Adipose tissue (tissue), 3 donors: Measurements from ENCODE around the gene MAP3K2. TPM values are rescaled to one million over a fixed set of nuclear protein-coding genes. Genes with fewer than 3 reads are reported as not detected.

Experiments used
- H3K27ac ChIP-seq: one replicate; pipeline ENCODE4 v1.5.1; 2013; ENCODE audit warnings: low read depth, low read length
- WGBS, 3 donors: extraction: QIAGEN DNeasy Blood & Tissue Kit; methylation state at CpG; one replicate each; pipeline ENCODE4 v1.1.7; 2013; 5-methylcytosine and 5-hydroxymethylcytosine counted together
- polyA plus RNA-seq, 3 donors: library from polyadenylated mRNA; stranded (reverse); fragments of 200-250 nt; gene quantifications; one replicate each; pipeline ENCODE4 v1.2.3, GENCODE V29; 2013
- donor health status: healthy with polysubstance abuse.
- donor health status: Bipolar disorder and iron deficiency.
- donor health status: healthy.

Gene MAP3K2
- polyA plus RNA-seq, 3 donors, result 4.0 to 8.7 (median 8.3) TPM

GRCh38 chr2:127278959-127279358, 108.8 kb downstream of the MAP3K2 start:
- H3K27ac ChIP-seq, result no peak overlapping the region
- WGBS, 3 donors, result 77 to 86% (median 83%) methylated on average over 3 of the region's 3 CpGs

GRCh38 chr2:127277028-127277427, 110.7 kb downstream of the MAP3K2 start:
- 96 to 98% (median 96%) methylated on average over 2 of the region's 2 CpGs for WGBS, 3 donors
- no peak overlapping the region for H3K27ac ChIP-seq

- 87 to 93% (median 93%) methylated on average over 9 of the region's 9 CpGs for WGBS, 3 donors
Observed at GRCh38 chr2:127275789-127276188, 112.0 kb downstream of the MAP3K2 start.

GRCh38 chr2:127275356-127275755, 112.4 kb downstream of the MAP3K2 start:
- H3K27ac ChIP-seq, result no peak overlapping the region
- WGBS, 3 donors, result 82 to 97% (median 89%) methylated on average over 3 of the region's 3 CpGs

More at GRCh38 chr2:127275789-127276188, 112.0 kb downstream of the MAP3K2 start:
- no peak overlapping the region for H3K27ac ChIP-seq

GRCh38 chr2:127270663-127271062, 117.1 kb downstream of the MAP3K2 start:
- H3K27ac ChIP-seq, result no peak overlapping the region
- WGBS, 3 donors, result 94 to 98% (median 97%) methylated on average over 5 of the region's 5 CpGs

- WGBS, 3 donors, result 89 to 91% (median 91%) methylated on average over 8 of the region's 8 CpGs
Observed at GRCh38 chr2:127261804-127262406, 125.9 kb downstream of the MAP3K2 start.

GRCh38 chr2:127259355-127259754, 128.4 kb downstream of the MAP3K2 start:
- H3K27ac ChIP-seq, result no peak overlapping the region
- 97 to 98% (median 98%) methylated on average over 5 of the region's 5 CpGs for WGBS, 3 donors

More at GRCh38 chr2:127261804-127262406, 125.9 kb downstream of the MAP3K2 start:
- H3K27ac ChIP-seq, result no peak overlapping the region

GRCh38 chr2:127256866-127257265, 130.9 kb downstream of the MAP3K2 start:
- 71 to 86% (median 80%) methylated on average over 8 of the region's 8 CpGs for WGBS, 3 donors
- H3K27ac ChIP-seq, result no peak overlapping the region

GRCh38 chr2:127256381-127256780, 131.4 kb downstream of the MAP3K2 start:
- no peak overlapping the region for H3K27ac ChIP-seq
- WGBS, 3 donors, result 62 to 94% (median 78%) methylated on average over 3 of the region's 3 CpGs

GRCh38 chr2:127255721-127256120, 132.1 kb downstream of the MAP3K2 start:
- 98 to 100% (median 98%) methylated on average over 6 of the region's 6 CpGs for WGBS, 3 donors
- no peak overlapping the region for H3K27ac ChIP-seq

GRCh38 chr2:127255146-127255545, 132.6 kb downstream of the MAP3K2 start:
- 57 to 73% (median 58%) methylated on average over 2 of the region's 2 CpGs for WGBS, 3 donors
- no peak overlapping the region for H3K27ac ChIP-seq

GRCh38 chr2:127254386-127254981, 133.3 kb downstream of the MAP3K2 start:
- 54 to 75% (median 75%) methylated on average over 7 of the region's 7 CpGs for WGBS, 3 donors
- H3K27ac ChIP-seq, result no peak overlapping the region

Other genes with a start within 250 kb of the MAP3K2 start
- under 1 TPM; 0.08 to 0.67 (median 0.43) TPM for gene CYP27C1, start 167.7 kb downstream of the MAP3K2 start, polyA plus RNA-seq
- gene ERCC3, start 93.8 kb downstream of the MAP3K2 start, polyA plus RNA-seq, result 10 to 100 TPM; 16.4 to 30.7 (median 27.4) TPM
- under 1 TPM in 2 of 3 donors, not detected in 1; 0.12 to 0.22 TPM for gene PROC, start 30.5 kb upstream of the MAP3K2 start, polyA plus RNA-seq
- gene IWS1, start 138.5 kb upstream of the MAP3K2 start, polyA plus RNA-seq, result 10 to 100 TPM in 2 of 3 donors, 1 to 10 TPM in 1; 9.5 to 30.4 (median 24.8) TPM
- gene MYO7B, start 147.7 kb upstream of the MAP3K2 start, polyA plus RNA-seq, result 1 to 10 TPM in 2 of 3 donors, under 1 TPM in 1; 0.40 to 2.2 (median 2.1) TPM